ENCODE measurements around the gene SDR42E2.
A peak's percentile ranks its signal among the peaks of the same experiment; 100 is the strongest.

DNA sequence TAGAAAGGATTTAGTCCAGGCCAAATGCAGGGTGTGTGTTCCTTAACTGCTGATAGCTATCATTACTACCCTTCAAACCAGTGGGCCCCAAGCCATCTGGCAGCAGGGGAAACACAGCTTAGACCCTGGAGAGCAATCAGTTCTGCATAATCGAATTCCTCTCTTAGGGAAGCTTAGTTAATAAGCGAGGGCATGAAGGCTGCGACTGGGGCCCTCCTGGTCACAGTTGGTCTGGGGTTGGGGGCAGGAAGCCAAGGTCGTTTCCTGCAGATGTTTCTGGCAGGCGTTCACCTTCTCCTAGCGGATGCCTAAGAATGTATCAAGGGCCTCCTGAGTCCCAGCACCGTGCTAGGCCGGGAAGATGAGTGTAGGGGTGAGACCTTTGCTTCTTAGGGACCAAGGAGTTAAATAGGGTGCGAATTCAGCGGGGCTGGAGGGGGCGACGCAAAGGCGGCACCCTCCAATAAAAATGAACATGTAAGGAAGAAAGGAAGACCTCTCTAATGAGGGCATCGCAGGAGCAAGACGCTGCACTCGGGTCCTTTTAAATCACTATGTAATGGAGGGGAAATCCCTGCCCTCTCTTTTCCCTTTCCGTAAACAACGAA is 27.3 kb downstream of the SDR42E2 start:
- no peak for TF ChIP-seq POLR2A (IDR thresholded peaks at IDR 0.05)
- TF ChIP-seq, protein P1, sequence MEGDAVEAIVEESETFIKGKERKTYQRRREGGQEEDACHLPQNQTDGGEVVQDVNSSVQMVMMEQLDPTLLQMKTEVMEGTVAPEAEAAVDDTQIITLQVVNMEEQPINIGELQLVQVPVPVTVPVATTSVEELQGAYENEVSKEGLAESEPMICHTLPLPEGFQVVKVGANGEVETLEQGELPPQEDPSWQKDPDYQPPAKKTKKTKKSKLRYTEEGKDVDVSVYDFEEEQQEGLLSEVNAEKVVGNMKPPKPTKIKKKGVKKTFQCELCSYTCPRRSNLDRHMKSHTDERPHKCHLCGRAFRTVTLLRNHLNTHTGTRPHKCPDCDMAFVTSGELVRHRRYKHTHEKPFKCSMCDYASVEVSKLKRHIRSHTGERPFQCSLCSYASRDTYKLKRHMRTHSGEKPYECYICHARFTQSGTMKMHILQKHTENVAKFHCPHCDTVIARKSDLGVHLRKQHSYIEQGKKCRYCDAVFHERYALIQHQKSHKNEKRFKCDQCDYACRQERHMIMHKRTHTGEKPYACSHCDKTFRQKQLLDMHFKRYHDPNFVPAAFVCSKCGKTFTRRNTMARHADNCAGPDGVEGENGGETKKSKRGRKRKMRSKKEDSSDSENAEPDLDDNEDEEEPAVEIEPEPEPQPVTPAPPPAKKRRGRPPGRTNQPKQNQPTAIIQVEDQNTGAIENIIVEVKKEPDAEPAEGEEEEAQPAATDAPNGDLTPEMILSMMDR (IDR thresholded peaks at IDR 0.05) = peak in 1 of 6 experiments; percentile 2
